HG02588 (cell line): ENCODE results near the gene PSMG1.

Experiments
- ATAC-seq: cut with Tn5 transposase; IDR thresholded peaks from one replicate; pipeline ENCODE4 v1.9.1; 2021; ENCODE audit warnings: mild to moderate bottlenecking, moderate library complexity; ENCODE audit not compliant: unreplicated experiment

Gene PSMG1

DNA sequence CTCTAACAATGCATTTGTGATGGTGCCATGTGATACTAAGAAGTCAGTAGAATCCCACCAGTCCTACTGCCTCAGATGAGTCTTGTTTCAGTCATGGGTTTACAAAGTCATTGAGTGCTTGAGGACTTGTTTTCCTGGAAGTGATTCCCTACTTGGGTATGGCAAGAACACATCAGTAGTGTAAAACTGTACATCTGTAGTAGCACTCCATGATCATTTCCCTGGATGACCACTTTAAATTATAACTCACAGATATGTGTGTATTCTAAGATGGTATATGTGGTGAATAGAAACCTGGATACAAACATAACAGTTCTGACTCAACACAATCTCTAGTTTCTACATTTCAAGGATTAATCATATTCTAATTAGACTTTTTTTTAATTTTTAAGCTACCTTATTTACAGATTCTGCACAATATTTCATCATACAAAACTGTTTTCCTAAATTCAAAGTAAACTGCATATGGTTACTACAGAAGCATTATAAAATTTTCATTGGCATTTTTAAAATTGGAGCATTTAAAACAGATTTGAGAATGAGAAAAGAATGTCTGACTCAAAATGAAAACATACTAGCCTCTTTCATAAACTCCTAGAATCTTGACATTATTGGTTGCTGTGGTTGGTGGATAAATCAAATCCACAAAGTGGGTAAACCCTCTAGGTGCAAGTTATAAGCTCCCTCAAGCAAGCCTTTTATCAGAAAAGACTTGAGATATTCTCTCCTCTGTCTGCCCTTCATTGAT is 6.8 kb upstream of the PSMG1 start:
- no peak for ATAC-seq

DNA sequence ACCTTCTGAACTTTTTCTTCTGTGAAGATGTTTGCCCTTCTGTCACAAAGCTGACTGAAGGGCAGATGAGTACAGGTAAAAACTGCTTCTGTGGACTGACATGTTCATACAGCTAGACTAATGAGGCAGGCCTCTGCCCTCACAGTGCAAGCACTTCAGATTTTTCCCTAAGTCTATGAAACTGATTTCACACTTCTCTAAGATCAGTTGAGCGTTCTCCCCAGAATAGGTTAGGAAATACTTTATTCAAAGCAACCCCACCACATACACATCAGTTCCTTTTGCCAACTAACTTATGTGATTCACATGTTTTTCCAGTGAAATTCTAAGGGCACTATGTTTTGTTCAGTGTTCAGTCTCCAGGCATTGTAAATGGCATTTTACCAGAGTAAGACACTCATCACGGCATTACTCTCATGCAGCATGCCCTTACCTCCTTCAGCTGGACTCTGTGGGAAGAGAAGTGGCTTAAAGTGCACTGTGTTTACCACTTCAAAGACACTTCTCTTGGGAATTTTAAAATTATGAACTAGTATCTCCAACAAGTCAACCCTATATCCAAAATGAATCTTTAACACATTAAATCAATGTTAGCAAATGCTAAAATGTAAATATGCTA is 5.4 kb upstream of the PSMG1 start:
- no peak for ATAC-seq

DNA sequence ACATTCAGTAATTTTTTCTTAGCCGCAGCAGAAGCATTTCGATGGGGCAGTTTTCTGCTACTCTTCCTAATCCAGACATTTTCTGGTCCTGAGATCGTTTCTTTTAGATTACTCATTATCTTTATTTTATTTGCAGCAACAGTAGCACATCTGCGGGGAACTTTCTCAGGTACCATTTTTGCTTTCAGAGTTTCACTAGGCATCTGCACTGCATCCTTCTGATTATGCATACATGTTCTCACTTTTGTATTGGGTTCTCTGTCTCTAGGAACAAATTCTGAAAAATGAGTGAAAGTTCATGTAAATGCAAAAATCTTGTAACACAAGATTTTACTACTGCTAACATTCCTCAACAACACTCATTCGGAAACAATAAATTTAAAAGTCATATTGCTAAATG is 3.9 kb upstream of the PSMG1 start:
- ATAC-seq: no peak

DNA sequence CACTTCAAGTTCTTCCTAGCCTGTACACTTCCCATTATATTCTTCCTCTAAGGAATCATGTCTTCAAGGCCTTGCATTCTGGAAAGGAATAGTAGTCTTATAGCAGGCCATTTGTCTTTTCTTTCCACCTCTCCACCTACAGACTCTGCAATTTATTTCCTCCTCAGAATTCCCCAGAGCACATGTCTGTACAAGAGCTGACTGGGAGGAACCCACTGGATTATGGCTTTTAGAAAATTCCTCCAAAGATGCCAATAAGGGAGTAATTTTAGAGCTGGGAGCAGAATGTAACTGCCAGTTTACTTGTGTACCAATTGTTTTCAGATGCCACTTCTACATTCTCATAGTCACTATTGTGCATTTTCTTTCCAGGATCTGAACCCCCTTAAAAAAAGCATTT is 3.4 kb upstream of the PSMG1 start:
- no peak for ATAC-seq

DNA sequence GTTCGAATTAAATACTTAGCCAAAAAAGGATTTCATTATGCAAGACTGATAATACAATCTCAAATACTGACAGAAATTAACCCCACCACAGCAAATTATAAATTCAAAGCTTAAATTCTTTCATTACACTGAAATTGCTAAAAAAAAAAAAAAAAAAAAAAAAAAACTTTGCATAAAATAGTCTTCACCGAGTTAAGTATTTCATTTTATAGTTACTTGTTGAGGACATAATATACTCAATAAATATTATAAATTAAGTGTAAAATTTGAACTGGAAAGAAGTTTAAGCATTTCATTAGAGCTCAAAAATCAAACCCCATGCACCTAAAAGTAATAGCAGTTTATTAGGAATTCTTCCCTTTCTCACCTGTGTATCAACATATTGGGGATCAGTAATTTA is 1.9 kb upstream of the PSMG1 start:
- no peak for ATAC-seq

DNA sequence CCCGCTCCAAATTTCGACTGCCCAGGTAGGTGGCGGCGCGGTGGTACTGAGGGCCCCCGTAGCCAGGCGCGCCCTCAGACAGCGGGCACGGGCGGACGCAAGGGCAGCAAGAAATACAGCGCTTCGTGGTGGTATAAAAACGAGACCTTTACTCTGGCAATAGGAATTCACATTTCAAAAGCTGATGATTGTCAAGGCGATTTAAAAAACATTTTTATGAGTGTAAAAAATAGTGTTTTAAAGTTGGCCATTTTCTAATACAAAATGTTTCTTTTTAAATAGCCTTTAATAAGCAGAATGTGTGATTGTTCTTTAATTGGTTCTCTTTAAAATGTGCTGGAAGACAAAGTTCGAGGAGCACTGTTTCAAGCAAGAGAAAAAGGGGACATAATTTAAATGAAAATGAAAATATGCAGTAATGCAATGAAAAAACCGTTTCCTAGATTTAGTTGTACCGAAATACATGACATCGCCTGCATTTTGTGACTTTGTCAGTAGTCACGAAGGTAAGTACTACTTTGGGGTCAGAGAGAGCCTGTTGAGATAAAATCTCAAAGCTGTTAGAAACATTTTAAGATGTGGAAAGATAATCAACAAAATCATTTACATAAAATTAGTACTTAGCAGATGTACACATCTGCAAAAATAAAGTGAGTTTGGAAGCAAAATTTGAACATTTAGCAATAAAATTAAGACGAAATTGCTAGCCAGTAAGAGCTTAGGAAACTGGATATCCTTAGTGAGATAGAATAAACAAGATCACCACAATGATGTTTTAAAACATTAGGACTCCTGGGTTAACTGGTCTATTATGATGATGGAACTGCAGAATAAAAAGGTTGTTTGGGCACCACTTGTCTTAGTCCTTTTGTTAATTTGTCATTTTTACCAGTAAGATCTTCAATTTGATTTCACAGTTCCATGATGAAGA is 1.1 kb upstream of the PSMG1 start:
- no peak for ATAC-seq

DNA sequence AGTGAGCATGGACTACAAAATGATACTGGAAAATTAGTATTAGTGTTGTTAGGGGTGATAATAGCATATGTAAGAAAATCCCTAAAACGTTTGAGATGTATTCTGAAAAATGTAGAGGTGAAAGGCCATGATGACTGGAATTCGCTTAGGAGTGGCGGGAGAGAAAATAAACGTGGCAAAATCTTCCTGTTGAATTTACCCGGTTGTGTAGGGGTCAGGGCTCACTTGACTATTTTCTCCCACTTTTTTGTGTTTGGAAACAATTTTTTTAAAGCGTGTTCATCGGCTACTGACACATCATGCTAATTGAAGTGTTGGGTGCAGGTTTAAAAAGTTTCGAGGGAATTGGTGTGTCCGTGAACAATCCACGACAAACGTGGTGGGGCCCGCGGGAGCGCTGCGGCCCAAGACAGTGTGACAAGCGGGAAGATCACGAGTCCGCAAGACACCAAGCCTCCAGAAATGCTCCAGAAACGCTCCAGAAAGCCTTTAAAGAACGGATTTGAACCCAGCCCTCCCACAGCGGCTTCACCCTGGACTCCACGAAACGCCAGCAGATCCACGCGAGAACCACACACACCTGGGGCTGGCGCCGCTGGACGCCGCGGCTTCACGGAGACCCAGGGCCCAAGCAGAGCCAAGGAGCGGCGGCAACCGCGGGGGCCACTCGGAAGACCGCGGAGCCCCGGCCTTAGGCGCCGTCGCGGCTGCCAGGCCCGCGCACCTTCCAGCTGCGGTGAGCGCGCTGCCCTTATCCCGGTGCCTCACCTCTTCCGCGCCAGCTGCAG is 573 bp downstream of the PSMG1 start:
- ATAC-seq: peak; percentile 32

DNA sequence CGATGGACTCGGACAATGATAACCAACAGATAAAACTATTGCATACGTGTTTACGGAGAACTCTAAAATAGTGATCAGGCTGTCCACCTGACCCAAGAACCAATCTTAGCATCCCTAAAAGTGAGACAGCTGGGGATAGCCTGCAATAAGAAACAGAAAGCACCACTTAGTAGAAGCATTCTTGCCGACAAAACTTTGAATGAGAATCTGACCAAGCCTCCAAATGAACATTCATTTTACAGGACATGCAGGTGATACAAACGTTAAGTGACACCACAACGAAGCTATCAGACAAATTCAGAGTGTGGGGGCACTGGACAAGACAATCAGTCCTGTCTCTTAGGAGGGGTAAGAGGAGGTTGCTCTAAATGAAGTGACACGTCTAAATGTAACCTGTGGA is 1.2 kb downstream of the PSMG1 start:
- ATAC-seq: no peak

DNA sequence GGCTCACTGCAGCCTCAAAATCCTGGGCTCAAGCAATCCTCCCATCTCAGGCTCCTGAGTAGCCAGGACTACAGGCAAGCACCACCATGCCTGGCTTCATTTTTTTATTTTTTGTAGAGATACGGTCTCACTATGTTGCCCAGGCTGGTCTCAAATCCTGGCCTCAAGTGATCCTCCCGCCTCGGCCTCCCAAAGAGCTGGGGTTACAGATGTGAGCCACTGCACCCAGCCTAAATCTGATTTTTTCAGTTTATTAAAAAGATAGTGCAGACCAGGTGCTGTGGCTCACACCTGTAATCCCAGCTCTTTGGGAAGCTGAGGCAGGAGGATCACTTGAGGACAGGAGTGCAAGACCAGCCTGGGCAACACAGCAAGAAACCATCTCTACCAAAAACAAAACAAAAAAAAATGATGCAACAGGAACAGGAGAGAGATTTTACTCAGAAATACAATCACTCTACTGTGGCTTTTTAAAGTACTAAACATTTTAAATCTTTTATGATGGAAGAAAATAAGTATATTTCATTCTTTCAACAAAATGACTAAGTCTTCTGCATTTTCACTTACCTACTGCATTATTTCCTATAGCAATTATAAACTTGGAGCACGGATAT is 1.9 kb downstream of the PSMG1 start:
- ATAC-seq: no peak

DNA sequence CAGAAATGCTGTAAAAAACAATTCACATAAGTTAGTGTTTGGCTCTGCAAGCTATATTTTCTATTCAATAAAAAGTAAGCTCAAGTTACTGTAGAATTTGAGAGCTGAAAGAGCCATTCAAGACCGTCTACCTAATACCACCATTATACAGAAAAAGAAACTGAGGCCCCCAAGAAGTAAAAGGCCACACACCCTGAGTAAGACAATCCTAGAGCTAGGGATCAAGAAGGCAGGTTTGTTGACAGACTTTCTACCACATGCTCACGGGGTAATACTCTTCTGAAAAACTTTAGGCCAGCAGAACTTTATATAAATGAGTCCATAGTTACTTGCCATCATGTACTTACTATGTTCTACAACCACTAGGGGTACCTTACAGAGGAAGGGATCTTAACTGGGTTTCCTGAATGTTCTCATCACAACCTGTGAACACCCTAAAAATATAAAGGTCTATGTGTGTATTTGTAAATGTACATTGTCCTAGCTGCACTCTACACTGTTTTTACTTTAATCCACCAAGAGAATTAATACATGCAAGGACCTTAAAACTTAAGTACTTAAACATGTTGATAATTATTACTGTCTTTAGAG is 2.7 kb downstream of the PSMG1 start:
- ATAC-seq: no peak

DNA sequence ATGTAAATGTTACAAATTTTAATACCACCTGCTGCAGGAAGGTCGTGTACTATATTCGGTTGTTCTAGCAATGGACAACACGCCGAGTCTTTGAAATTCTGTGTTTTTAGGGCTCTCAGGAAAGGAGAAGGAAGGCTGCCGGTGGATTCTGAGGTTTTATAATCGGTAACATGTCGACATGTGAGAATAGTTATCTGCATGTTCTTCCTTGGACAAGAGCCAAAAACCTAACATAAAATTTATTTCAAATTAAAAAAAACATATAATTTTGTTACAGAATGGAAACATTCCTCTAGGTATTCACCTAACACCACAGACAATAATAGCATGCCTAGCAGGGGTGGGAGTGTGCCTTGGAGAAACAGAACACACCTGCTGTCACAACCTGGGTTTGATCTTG is 4.8 kb downstream of the PSMG1 start:
- no peak for ATAC-seq

DNA sequence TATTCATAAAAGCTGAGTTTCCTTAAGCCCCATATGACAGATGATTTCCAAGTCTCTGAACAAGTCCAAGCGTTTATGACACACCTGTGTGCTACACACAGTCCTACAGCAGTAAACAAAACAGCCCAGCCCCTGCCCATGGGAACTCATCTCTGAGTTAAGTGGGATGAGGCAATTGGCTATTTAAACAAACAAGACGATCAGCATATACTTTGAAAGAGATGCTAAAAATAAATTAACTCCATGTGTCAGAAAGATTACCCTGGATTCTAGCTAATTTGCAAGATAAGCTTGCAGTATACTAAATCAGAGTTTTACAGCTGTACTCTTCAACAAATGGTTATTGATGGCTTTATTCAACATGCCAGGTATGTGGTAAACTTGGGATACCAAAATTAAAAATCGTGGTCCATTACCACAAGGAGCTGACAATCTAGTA is 7.0 kb downstream of the PSMG1 start:
- ATAC-seq: no peak

DNA sequence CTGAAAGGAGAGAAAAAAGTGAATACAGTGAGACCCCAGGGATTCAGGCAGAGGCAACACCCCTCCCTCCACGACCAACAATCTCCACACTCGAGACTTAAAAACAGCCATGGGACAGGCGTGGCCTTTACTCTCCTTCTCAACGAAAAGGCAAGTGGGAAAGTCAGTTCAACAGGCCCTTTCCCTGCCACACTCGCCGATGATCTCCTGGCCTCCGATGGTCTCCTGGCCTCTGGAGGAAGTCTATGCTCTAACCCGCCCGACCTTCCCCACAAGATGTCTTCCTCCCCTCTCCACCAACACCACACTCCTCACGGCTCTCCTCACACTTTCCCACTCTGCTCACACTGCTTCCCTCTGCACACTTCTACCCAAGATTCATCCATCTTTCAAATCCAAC is 7.6 kb downstream of the PSMG1 start:
- ATAC-seq: no peak

DNA sequence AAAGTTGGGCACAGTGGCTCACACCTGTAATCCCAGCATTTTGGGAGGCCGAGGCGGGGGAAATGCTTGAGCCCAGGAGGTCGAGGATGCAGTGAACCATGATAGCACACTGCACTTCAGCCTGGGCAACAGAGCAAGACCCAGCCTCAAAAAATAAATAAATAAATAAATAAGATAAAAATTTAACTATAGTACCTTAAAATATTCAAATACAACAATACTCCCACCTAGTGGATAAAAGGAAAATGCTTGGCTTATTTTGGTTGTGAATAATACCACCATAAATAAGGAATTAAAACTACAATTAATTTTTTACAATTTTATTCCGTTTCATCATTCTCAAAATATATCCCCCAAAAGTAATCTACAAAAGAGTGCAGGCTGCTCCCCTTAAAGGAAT is 8.1 kb downstream of the PSMG1 start:
- no peak for ATAC-seq

DNA sequence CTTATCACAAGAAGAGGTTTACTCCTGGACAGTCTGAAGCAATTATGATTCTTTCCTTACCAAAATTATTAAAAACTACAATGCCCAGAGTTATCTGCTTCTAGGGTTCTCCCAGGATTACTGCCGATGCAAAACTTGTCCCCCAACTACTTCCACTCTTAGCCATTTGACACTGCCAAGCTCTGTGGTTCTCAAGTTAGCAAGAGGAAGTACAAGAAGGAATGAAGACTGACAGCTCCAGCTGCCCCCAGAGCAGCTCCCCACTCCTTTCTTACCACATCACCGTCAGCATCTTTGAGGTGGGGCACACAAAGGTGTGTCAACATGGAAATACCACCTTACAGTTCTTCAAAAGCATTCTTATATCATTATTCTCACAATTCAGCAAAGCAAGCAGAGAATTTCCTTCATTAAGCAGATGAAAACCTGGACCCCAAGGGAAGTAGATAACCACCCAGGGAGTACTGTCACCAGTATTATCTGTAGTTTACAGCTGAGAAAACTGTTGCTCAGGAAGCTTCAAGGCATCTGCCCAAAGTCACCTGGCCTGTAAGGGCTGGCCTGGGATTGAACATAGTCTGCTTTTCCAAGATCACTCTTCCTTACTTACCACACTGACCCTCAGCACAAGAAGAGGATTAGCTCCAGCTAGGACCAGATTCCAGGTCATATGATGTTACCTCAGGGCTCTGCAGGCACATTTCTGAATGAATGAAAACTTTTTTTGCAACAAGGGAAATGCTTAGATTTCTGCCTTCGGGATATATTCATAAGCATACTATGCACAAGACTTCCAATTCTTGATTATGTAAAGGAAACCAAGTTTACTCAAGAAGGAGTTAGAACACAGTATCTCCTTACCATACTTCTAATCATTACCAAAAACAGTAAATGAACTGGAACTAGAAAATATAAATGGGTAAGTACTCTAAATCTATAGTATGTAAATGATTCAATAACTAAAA is 9.3 kb downstream of the PSMG1 start:
- ATAC-seq: no peak

DNA sequence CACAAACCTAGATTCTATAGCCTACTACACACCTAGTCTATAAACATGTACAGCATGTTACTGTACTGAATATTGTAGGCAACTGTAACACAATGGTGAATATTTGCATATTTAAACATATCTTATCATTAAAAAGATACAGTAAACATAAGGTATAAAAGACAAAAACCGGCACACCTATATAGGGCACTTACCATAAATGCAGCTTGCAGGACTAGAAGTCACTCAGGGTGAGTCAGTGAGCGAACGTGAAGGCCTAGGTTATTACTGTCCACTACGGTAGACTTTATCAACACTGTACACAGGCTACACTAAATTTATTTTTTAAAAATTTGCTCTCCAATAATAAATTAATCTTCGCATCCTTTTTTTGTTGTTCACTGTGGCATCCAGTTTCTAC is 13.3 kb downstream of the PSMG1 start:
- ATAC-seq: no peak

DNA sequence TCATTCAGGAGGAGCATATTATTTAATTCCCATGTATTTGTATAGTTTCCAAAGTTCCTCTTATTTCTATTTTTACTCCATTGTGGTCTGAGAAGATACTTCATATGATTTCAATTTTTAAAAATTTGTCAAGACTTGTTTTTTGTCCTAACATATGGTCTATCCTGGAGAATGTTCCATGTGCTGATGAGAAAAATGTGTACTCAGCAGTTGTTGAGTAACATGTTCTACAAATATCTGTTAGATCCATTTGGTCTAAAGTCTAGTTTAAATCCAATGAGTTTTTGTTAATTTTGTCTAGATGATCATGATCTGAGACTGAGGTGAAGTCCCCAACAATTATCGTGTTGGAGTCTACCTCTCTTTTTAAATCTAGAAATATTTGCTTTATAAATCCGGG is 14.5 kb downstream of the PSMG1 start:
- no peak for ATAC-seq

DNA sequence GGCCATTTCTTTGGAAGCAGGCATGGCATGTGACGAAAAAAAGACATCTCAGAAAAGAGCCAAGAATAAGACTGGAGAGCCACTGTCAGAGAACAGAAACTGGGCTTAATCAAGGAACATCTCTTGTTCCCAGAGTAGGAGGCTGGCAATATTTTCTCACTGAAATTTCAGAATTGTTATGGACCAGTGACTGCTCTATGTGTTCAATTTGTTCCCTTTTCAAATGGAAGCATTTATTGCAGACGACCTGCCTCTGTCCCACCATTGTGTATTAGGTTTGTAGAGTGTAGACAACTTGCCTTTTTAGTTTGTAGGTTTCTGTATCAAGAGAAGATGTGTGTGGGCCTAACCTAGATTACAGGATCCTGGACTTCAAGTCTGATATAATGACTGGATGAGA is 18.7 kb downstream of the PSMG1 start:
- no peak for ATAC-seq

DNA sequence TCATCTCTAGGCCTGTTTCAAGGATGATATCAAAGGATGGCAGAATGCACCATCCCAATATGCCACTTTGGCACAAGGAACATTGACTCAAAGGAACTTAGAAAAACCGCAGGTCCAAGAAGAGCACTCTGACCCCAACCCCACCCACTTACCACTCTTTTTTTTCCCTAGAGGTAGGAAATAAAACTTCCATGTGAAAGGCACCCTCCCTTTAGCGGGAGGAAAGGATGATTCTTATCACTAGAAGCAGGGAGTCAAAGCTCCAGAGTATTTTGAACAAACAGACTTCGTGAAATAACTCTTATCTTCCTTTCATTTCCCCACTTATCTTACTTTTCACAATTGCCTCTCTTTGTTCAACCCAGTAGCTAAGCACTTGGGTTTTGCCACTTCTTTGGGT is 22.2 kb downstream of the PSMG1 start:
- ATAC-seq: no peak
